ENCODE results near the gene TNFRSF9. TPM values are rescaled to one million over a fixed set of nuclear protein-coding genes. Genes with fewer than 3 reads are reported as not detected.

Gene TNFRSF9
- total RNA-seq, 1 donor from 2014 or later, result under 0.01 TPM

- no peak overlapping the region for H3K27ac ChIP-seq (ENCODE audit: low read depth, low read length)
- H3K4me3 ChIP-seq (ENCODE audit: low read length in 3 of 3), result peak overlapping the region; percentile 49 to 57 (median 56)
- peak overlapping the region in 1 of 3 donors; percentile 45 for H3K9ac ChIP-seq (ENCODE audit: low read depth in 1 of 3, low read length in 3 of 3)
- no peaks in the 10 kb centered on the region for H3K9me3 ChIP-seq (ENCODE audit: control insufficient read depth in 3 of 3, low read length in 3 of 3)
- H3K36me3 ChIP-seq (ENCODE audit: control insufficient read depth in 3 of 3, insufficient read depth in 3 of 3, low read length in 3 of 3), result no peaks in the 10 kb centered on the region
- no peaks in the 10 kb centered on the region for H3K27me3 ChIP-seq (ENCODE audit: control insufficient read depth in 3 of 3, insufficient read depth in 3 of 3, low read length in 3 of 3)
- peaks cover 0 to 2% (median 0%) of the 10 kb centered on the region in 3 donors for H3K4me1 ChIP-seq (ENCODE audit: control insufficient read depth in 3 of 3, insufficient read depth in 3 of 3, low read length in 3 of 3)
Observed at GRCh38 chr1:7902478-7903085, 38.1 kb downstream of the TNFRSF9 start.

DNA sequence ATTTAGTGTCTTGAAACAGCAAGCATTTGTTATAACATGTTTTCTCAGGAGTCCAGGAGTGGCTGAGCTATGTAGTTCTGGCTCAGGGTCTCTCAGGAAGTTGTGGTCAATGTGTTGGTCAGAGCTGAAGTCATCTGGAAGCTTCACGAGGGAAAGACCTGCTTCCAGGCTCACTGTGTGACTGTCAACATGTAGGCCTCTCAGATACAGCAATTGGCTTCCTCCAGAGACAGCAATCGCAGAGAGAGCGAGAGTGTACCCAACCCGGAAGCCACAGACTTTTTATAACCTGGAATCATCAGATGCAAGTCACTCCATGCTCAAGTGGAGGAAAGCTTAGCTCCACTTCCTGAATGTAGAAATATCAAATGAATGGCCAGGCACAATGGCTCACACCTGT, 40.9 kb downstream of the TNFRSF9 start:
- Histone ChIP-seq H3K4me3 (ENCODE audit: low read length in 3 of 3) (no peak overlapping the region), H3K27ac (ENCODE audit: low read depth, low read length) (no peak overlapping the region), H3K4me1 (ENCODE audit: control insufficient read depth in 3 of 3, insufficient read depth in 3 of 3, low read length in 3 of 3) (peaks cover 0 to 2% (median 0%) of the 10 kb centered on the region in 3 donors), H3K27me3 (ENCODE audit: control insufficient read depth in 3 of 3, insufficient read depth in 3 of 3, low read length in 3 of 3) (no peaks in the 10 kb centered on the region), H3K9me3 (ENCODE audit: control insufficient read depth in 3 of 3, low read length in 3 of 3) (no peaks in the 10 kb centered on the region), H3K9ac (ENCODE audit: low read depth in 1 of 3, low read length in 3 of 3) (no peak overlapping the region), H3K36me3 (ENCODE audit: control insufficient read depth in 3 of 3, insufficient read depth in 3 of 3, low read length in 3 of 3) (no peaks in the 10 kb centered on the region)

- peaks cover 0 to 2% (median 0%) of the 10 kb centered on the region in 3 donors for H3K4me1 ChIP-seq (ENCODE audit: control insufficient read depth in 3 of 3, insufficient read depth in 3 of 3, low read length in 3 of 3)
- no peaks in the 10 kb centered on the region for H3K27me3 ChIP-seq (ENCODE audit: control insufficient read depth in 3 of 3, insufficient read depth in 3 of 3, low read length in 3 of 3)
- H3K9ac ChIP-seq (ENCODE audit: low read depth in 1 of 3, low read length in 3 of 3), result no peak overlapping the region
- no peaks in the 10 kb centered on the region for H3K9me3 ChIP-seq (ENCODE audit: control insufficient read depth in 3 of 3, low read length in 3 of 3)
- H3K4me3 ChIP-seq (ENCODE audit: low read length in 3 of 3), result no peak overlapping the region
- H3K27ac ChIP-seq (ENCODE audit: low read depth, low read length), result no peak overlapping the region
- H3K36me3 ChIP-seq (ENCODE audit: control insufficient read depth in 3 of 3, insufficient read depth in 3 of 3, low read length in 3 of 3), result no peaks in the 10 kb centered on the region
Observed at GRCh38 chr1:7898962-7899361, 41.7 kb downstream of the TNFRSF9 start.

GRCh38 chr1:7896994-7897393, 43.6 kb downstream of the TNFRSF9 start:
- H3K4me1 ChIP-seq (ENCODE audit: control insufficient read depth in 3 of 3, insufficient read depth in 3 of 3, low read length in 3 of 3), result peaks cover 0 to 4% (median 0%) of the 10 kb centered on the region in 3 donors
- no peak overlapping the region for H3K27ac ChIP-seq (ENCODE audit: low read depth, low read length)
- no peaks in the 10 kb centered on the region for H3K27me3 ChIP-seq (ENCODE audit: control insufficient read depth in 3 of 3, insufficient read depth in 3 of 3, low read length in 3 of 3)
- no peak overlapping the region for H3K9ac ChIP-seq (ENCODE audit: low read depth in 1 of 3, low read length in 3 of 3)
- no peaks in the 10 kb centered on the region for H3K36me3 ChIP-seq (ENCODE audit: control insufficient read depth in 3 of 3, insufficient read depth in 3 of 3, low read length in 3 of 3)
- no peak overlapping the region for H3K4me3 ChIP-seq (ENCODE audit: low read length in 3 of 3)
- no peaks in the 10 kb centered on the region for H3K9me3 ChIP-seq (ENCODE audit: control insufficient read depth in 3 of 3, low read length in 3 of 3)

DNA sequence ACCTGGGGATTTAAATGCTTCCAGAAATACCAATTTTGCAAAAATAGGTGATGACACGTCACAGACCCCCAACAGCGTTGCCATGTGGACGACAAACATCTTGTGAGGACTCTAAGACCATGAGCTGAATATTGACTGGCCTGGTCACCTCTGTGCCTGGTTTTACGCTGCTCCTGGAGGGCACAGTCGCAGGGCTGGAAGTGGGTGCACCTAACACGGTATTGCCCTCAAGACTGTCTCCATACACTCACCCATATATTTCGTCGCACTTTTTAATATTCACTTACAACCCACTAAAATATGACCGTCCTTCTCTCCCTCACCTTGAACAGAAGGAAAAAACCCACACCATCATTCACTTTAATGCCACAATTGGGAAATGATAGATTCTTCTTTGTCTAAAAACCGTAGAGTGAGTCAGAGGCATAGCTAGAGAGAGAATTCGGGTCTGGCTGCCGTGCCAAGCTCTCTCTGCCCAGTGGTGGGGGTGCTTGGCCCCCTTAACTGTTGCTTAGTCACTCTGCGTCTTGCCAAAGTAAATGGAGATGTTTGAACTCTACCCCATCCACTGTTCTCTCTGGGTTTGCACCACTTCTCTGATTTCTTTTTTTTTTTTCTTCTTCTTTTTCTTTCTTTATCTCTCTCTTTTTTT, 47.0 kb downstream of the TNFRSF9 start:
- Histone ChIP-seq H3K27ac (ENCODE audit: low read depth, low read length) (no peak overlapping the region), H3K4me1 (ENCODE audit: control insufficient read depth in 3 of 3, insufficient read depth in 3 of 3, low read length in 3 of 3) (peaks cover 0 to 4% (median 0%) of the 10 kb centered on the region in 3 donors), H3K9me3 (ENCODE audit: control insufficient read depth in 3 of 3, low read length in 3 of 3) (no peaks in the 10 kb centered on the region), H3K36me3 (ENCODE audit: control insufficient read depth in 3 of 3, insufficient read depth in 3 of 3, low read length in 3 of 3) (no peaks in the 10 kb centered on the region), H3K4me3 (ENCODE audit: low read length in 3 of 3) (no peak overlapping the region), H3K9ac (ENCODE audit: low read depth in 1 of 3, low read length in 3 of 3) (no peak overlapping the region), H3K27me3 (ENCODE audit: control insufficient read depth in 3 of 3, insufficient read depth in 3 of 3, low read length in 3 of 3) (peaks cover 0 to 3% (median 0%) of the 10 kb centered on the region in 3 donors)

DNA sequence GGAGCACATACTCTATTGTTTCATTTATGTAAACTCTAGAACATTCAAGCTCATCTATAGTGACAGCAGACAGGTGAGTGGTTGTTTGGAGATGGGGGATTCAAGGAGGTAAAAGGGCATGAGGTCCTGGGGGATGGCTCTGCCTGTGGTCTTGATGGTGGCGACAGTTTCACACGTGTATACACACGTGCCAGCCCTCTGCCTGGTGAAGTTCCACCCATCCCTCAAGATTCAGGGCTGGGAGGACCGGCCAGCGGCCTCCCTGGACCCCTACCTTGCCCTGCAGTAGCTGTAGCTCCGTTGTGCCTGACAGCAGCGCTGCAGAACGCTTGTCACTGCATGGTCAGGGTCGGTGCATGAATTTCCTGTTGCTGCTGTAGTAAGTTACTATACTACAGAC, 48.8 kb downstream of the TNFRSF9 start:
- peaks cover 15 to 18% (median 16%) of the 10 kb centered on the region in 3 donors for H3K27me3 ChIP-seq (ENCODE audit: control insufficient read depth in 3 of 3, insufficient read depth in 3 of 3, low read length in 3 of 3)
- peaks cover 0 to 4% (median 0%) of the 10 kb centered on the region in 3 donors for H3K4me1 ChIP-seq (ENCODE audit: control insufficient read depth in 3 of 3, insufficient read depth in 3 of 3, low read length in 3 of 3)
- no peak overlapping the region for H3K4me3 ChIP-seq (ENCODE audit: low read length in 3 of 3)
- no peaks in the 10 kb centered on the region for H3K36me3 ChIP-seq (ENCODE audit: control insufficient read depth in 3 of 3, insufficient read depth in 3 of 3, low read length in 3 of 3)
- no peaks in the 10 kb centered on the region for H3K9me3 ChIP-seq (ENCODE audit: control insufficient read depth in 3 of 3, low read length in 3 of 3)
- H3K27ac ChIP-seq (ENCODE audit: low read depth, low read length), result no peak overlapping the region
- H3K9ac ChIP-seq (ENCODE audit: low read depth in 1 of 3, low read length in 3 of 3), result no peak overlapping the region

GRCh38 chr1:7890853-7891252, 49.8 kb downstream of the TNFRSF9 start:
- Histone ChIP-seq H3K9me3 (ENCODE audit: control insufficient read depth in 3 of 3, low read length in 3 of 3) (no peaks in the 10 kb centered on the region), H3K27me3 (ENCODE audit: control insufficient read depth in 3 of 3, insufficient read depth in 3 of 3, low read length in 3 of 3) (peaks cover 15 to 25% (median 23%) of the 10 kb centered on the region in 3 donors), H3K4me3 (ENCODE audit: low read length in 3 of 3) (no peak overlapping the region), H3K4me1 (ENCODE audit: control insufficient read depth in 3 of 3, insufficient read depth in 3 of 3, low read length in 3 of 3) (peaks cover 0 to 4% (median 0%) of the 10 kb centered on the region in 3 donors), H3K9ac (ENCODE audit: low read depth in 1 of 3, low read length in 3 of 3) (no peak overlapping the region), H3K36me3 (ENCODE audit: control insufficient read depth in 3 of 3, insufficient read depth in 3 of 3, low read length in 3 of 3) (no peaks in the 10 kb centered on the region), H3K27ac (ENCODE audit: low read depth, low read length) (no peak overlapping the region)

GRCh38 chr1:7888248-7889081, 52.2 kb downstream of the TNFRSF9 start:
- Histone ChIP-seq H3K4me3 (ENCODE audit: low read length in 3 of 3) (no peak overlapping the region), H3K36me3 (ENCODE audit: control insufficient read depth in 3 of 3, insufficient read depth in 3 of 3, low read length in 3 of 3) (no peaks in the 10 kb centered on the region), H3K9me3 (ENCODE audit: control insufficient read depth in 3 of 3, low read length in 3 of 3) (no peaks in the 10 kb centered on the region), H3K27ac (ENCODE audit: low read depth, low read length) (no peak overlapping the region), H3K9ac (ENCODE audit: low read depth in 1 of 3, low read length in 3 of 3) (no peak overlapping the region), H3K4me1 (ENCODE audit: control insufficient read depth in 3 of 3, insufficient read depth in 3 of 3, low read length in 3 of 3) (peaks cover 0 to under 1% (median 0%) of the 10 kb centered on the region in 3 donors), H3K27me3 (ENCODE audit: control insufficient read depth in 3 of 3, insufficient read depth in 3 of 3, low read length in 3 of 3) (peaks cover 17 to 29% (median 23%) of the 10 kb centered on the region in 3 donors)

GRCh38 chr1:7886405-7886745, 54.3 kb downstream of the TNFRSF9 start:
- no peak overlapping the region for H3K27ac ChIP-seq (ENCODE audit: low read depth, low read length)

More at GRCh38 chr1:7886405-7886745, 54.3 kb downstream of the TNFRSF9 start:
- H3K36me3 ChIP-seq (ENCODE audit: control insufficient read depth in 3 of 3, insufficient read depth in 3 of 3, low read length in 3 of 3), result no peaks in the 10 kb centered on the region
- H3K4me3 ChIP-seq (ENCODE audit: low read length in 3 of 3), result no peak overlapping the region
- H3K9me3 ChIP-seq (ENCODE audit: control insufficient read depth in 3 of 3, low read length in 3 of 3), result no peaks in the 10 kb centered on the region
- H3K4me1 ChIP-seq (ENCODE audit: control insufficient read depth in 3 of 3, insufficient read depth in 3 of 3, low read length in 3 of 3), result no peaks in the 10 kb centered on the region
- no peak overlapping the region for H3K9ac ChIP-seq (ENCODE audit: low read depth in 1 of 3, low read length in 3 of 3)
- H3K27me3 ChIP-seq (ENCODE audit: control insufficient read depth in 3 of 3, insufficient read depth in 3 of 3, low read length in 3 of 3), result peaks cover 17 to 29% (median 23%) of the 10 kb centered on the region in 3 donors
